ENCODE results near the gene ASIC3.
A peak's percentile ranks its signal among the peaks of the same experiment; 100 is the strongest.

ASIC3 gene

GRCh38 chr7:151085691-151086620 is 37.6 kb downstream of the ASIC3 start, which contains the start of gene AGAP3:
AGAP3 (plus strand) TSS chr7:151086475; CDS start chr7:151086742, 267 bp downstream.
- peak; percentile 95 for DNase-seq (ENCODE audit: low spot score)

DNA sequence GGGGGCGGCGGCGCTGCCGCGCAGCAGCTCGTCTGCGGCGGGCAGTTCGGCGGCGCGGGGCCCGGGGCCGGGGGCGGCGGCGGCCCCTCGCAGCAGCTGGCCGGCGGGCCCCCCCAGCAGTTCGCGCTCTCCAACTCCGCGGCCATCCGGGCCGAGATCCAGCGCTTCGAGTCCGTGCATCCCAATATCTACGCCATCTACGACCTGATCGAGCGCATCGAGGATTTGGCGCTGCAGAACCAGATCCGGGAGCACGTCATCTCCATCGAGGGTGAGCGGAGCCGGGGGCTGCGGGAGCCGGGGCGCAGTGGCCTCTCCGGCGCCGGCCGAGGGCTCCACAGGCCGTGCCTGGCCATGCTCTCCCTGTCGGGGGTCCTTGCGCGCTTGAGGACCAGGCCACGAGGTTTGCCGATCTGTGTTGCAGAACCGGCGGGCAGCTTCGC is 38.5 kb downstream of the ASIC3 start:
- DNase-seq (ENCODE audit: low spot score): no peak

DNA sequence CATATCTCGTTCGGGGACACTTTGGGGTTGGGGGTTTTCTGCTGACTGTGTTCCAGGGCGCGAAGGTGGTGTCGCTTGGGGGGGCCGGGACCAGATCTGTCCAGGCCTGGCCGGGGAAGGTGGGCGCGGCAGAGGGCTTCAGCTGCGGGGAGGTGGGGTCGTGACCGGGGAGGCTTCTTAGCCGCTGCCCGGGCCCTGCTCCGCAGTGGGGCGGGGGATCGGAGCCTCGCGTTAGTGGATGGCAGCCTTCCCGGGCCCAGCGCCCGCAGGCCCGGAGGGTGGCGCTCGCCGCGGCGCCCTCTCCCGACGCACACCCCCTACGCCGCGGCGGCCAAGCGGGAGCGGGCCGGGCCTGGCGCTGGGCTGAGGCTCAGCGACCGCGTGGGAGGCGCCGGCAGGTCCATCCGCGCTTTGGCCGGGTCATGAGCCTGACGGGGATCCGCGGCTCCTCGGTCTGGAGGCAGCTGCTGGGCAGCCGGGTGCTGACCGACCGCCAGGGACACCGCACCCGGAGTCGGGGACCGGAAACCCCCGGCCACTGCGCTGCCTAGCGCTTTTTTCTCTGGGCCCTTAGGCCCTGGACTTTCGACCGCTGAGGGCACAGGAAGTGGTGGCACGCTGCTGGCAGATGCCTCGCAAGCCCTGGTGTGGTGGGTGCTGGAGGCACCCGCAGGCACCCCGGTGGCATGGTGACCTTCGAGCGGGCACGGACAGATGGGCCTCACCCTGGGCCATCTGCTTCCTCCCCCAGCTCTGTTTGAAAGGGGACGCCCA is 39.1 kb downstream of the ASIC3 start:
- DNase-seq (ENCODE audit: low spot score): peak; percentile 82

GRCh38 chr7:151088019-151088855 is 39.9 kb downstream of the ASIC3 start:
- no peak for DNase-seq (ENCODE audit: low spot score)

DNA sequence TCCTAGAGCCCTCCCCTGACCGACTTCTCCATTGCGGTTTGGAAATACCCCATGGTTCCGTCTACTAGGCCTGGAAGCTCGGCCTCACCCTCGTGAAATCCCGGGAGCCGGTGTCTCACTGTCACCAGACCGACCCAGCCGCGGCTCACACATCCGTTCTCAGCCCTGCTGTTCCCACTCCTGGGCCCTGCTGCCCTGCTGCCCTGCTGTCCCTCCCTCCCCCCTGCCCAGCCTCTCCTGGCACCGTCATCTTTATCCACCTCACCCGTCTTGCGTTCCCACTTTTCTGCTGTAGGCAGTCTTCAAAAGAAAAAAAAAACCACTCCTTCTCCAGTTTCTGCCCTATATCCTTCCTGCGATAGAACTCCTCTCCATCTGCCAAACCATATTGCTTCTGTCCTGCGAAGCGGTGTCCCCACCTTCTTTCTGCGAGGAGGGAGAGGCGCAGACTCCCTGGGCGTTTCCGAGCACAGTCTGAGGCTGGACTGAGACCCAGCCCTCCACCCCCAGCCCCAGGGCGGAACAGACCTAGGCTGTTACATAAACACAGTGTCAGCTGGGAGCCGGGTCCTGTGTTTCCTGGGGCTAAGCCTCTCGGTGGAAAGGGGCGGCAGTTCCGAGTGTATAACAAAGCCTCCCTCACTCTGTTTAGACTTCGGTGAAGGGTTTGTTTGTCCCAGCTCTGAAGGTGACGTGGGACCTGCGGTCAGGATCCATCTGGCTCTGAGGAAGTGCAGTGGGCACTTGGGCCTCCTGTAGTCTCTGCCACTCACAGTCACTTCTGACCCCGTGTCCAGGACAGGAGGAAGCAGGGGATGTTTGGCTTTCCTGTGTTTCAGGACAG is 40.7 kb downstream of the ASIC3 start:
- no peak for DNase-seq (ENCODE audit: low spot score)

DNA sequence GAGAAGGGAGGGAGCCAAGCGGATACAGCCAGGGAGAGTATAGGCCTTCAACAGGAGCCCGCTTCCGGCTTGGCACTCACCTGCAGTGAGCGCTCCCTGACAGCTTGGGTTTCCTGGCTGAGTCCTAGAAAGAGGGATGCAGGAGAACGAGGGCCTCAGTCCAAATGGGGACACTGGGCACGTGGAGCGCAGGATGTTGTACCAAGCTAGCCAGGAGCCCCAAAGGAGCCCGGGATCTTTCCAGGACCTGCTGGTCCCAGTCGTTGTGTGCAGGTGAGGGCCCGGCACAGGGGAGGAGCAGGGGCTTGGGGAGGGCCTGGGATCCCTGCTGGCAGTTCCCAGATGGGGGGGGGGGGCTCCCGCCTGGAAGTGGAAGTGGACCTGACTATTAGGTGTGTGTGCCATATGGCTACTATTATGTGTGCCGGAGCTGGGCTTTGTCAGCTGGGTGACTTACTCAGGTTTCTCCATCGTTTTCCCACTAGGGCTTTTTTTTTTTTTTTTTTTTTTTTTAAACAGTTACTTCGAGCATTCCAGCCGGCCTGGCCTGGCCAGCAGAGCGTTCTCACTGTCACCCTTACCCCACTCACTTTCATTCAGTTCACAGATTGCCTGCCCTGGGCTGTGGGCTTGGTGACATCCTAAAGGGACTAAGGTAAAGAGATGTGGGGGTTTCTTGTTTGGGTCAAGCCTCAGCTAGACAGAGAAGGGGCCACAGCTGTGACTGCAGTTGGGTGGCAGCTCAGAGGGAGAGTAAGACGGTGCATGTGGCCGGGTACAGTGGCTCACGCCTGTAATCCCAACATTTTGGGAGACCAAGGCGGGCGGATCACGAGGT is 41.8 kb downstream of the ASIC3 start:
- no peak for DNase-seq (ENCODE audit: low spot score)

DNA sequence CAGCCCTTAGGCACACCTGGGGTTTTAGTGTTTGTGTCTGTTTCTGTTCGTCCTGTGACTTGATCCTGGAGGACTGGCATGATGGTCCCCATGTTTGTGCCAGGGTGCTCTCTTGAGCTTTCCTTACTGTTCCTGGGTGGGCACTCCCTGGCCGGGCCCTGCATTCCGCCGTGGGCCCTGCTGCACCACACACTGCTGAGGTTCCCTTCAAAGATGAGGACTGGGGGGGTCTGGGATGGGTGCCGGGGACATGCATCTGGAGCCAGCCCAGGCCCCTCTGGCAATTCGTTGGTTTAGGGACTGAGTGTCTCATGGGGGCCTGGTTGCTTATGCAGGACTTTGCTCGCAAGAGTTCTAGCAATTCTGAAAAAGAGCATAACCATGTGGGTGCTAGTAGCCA is 42.7 kb downstream of the ASIC3 start:
- DNase-seq (ENCODE audit: low spot score): no peak

GRCh38 chr7:151091431-151091830 is 43.1 kb downstream of the ASIC3 start:
- DNase-seq (ENCODE audit: low spot score): no peak

GRCh38 chr7:151091988-151092387 is 43.7 kb downstream of the ASIC3 start:
- no peak for DNase-seq (ENCODE audit: low spot score)

DNA sequence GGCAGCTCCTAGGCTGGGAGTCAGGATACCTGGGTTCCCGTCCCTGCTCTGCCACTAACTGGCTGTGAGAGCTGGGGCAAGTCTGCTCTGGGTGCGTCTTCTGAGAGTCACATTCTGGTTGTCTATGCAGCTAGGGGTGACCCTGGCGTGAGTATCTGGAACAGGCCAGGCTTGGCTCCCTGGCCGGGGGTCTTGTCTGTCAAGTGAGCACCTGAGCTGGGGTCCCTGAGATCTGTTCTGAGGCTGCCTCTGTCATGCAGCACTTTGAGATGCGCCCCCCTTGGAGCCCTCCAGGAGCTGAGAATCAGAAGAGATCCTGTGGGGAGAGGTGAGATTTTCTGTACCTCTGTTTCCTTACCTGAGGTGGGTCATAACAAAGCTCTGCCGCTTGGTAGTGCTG is 45.4 kb downstream of the ASIC3 start:
- DNase-seq (ENCODE audit: low spot score): no peak

DNA sequence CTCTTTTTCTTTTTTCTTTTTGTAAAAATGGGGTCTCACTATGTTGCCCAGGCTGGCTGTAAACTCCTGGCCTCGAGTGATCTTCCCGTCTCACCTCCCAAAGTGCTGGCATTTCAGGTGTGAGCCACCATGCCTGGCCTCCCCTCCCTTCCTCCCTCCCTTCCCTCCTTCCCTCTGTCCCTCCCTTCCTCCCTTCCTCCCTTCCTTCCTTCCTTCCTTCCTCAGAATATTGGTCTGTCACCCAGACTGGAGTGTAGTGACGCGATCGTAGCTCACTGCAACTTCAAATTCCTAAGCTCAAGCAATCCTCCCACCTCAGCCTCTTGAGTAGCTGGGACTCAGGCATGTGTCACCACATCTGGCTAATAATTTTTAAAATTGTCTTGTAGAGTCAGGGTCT is 46.3 kb downstream of the ASIC3 start:
- no peak for DNase-seq (ENCODE audit: low spot score)

DNA sequence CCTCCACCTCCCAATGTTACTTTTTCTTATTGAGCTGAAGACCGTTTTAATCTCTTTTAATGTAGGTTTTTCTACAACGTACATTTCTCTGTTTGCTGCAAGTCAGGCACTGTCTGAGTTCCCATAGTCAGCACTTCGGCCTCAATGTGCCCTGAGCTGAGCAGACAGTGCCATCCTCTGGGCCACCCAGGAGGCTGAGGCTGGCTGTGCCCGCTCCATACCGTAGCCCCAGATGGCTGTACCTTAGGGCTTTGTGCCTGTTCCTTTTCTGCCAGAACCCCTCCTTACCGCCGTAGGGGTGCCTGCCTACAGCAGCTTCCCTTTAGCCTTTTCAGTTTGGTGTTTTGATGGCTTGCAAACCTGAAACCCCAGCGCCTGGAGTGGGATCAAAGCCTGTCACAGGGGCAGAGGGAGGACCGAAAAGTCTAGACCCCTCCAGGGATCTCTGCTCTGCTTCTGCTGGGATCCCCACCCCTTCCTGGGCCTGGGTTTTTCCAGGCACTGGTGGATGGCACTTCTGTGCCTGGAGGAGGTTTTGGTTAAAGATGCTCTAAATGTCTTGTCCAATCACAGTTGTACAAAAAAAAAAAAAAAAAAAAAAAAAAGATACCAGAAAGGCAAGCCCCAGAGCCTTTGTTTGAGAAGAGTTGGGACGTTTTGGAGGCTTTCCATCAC is 46.9 kb downstream of the ASIC3 start:
- no peak for DNase-seq (ENCODE audit: low spot score)

DNA sequence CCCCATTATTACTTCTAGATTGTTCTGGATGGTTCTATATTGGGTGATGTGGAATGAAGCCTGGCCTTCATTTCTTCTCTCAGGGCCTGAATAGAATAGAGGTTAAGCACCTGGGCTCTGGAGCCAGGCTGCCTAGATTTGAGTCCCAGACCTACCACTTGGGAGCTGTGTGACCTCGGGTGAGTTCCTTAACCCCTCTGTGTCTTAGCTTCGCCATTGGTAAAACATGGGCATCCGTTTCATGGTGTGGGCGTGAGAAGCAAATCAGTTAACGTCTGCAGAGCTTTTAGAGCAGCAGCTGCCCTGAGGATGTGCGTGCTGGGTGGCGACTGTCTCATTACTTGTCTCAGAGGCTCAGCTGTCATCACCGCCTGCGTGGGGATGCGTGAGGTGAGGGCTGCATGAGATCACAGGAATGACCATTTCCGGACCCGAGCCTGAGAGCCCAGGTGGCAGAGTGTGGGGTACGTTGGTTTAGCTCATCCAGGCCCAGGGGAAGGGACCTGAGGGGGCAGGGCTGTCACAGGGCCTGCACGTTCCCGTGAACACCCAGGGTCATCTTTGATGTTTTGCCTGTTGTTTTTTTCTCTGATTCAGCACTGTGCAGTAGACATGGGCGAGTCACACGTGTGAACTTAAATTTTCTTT is 47.6 kb downstream of the ASIC3 start:
- no peak for DNase-seq (ENCODE audit: low spot score)

DNA sequence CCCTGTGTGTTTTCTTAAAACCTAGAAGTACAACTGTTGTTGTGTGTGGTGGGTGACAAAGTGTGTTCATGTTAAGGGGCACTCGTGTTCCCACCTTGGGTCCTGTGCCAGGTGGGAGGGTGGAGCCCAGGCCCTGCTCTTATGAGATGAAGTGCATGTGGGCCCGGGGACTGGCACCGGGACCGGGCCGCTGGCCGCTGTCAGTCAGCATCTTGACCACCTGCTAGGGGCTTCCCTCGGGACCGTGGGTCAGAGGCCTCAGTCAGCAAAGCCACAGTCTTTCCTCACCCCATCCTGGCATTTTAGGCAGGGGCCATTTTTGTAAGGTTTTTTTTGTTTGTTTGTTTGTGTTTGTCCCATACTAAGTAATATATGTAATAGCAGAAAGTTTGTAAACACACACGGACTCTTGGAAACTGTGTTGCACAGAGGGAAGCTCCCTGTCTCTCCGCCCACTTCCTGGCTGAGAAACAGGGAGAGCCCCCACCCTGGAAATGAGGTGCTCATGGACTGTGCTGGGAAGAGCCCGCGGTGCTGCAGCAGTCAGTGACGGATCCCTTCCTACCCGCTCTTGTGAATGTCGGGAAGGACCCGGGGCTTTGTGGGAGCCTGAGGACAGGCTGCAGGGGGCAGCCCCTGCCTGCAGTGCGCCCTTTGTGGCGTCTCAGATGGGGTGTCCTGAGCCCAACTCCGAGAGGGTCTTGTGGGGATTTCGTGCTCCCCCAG is 51.3 kb downstream of the ASIC3 start:
- no peak for DNase-seq (ENCODE audit: low spot score)

DNA sequence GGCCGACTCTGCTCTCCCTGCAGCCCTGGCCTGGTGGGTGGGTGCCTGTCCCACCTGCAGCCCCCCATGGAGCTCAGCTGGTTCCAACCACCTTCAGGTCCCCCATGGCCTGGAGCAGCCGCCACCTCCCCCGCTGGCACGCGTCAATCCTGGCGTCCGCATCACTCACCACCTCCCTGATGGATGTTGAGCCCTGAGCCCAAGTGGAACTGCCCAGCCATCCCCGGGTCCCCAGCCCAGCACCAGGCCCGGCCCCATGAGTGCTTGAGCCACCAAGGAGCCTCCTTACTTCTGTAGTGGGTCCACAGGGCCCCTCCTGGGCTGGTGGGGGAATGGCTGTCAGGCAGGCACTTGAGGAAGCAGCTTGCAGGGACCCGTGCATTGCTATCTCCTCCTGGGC is 52.6 kb downstream of the ASIC3 start:
- DNase-seq (ENCODE audit: low spot score): no peak

DNA sequence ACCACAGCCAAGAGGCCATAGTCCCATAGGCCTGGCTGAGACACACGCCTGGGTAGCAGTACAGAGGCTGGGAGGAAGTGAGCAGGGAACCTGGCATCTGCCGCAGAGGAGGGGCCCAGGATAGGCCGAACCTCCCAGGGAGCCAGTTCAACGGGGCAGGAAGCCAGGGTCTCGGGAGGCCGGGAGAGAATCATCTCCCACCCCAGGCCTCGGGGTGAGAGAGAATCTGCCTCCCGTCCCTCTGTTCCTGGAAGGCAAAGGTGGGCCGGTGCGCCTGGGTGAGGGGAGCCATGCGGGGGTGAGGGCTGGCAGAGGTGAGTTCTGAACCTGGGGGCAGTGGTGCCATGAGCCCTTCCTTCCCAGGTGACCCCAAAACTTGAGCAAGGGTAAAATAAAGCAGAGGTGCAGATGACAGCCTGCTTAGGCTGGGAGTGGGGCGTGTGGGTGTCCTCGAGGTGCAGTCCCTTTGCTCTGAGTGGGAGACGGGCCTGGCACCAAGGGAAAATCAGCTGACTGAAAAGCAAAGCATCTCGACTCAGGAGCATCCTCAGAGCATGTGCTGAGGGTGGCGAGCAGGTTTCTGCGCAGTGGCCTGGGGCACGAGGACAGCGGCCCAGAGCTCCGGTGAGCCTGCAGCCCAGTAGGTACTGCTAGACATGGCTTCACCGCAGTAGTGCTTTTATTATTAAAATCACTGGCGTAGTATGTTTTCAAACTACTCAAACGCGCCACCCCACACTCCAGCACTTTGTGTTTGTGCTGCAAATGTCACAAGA is 53.5 kb downstream of the ASIC3 start:
- DNase-seq (ENCODE audit: low spot score): no peak

Data from HuH-7.5 (cell line).